ENCODE data around the gene PLCL2.

PLCL2 gene

GRCh38 chr3:16940769-16941700, 56.3 kb downstream of the PLCL2 start:
- no peak overlapping the region for H3K4me2 ChIP-seq
- H3K4me3 ChIP-seq (IDR thresholded peaks at IDR 0.05; ENCODE audit: insufficient read depth, low read depth, low read length), result no peak overlapping the region

DNA sequence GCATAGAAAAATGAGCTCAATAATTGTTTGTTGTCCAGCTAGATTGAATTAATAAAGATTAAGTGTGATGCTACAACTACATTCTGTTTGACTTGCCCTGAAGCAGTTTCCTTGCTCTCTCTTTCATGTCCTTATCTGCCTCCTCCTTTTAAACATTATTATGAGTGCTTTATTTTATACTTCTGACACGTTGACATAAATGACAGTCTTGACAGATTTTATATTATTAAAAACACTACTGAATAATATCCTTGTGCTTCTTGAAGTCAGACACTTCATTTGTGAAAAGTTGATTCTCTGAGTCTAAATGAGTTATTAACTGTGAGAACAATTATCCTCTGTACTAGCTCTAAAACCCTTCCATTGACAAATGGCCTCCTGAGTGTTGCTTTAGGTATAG, 58.2 kb downstream of the PLCL2 start:
- H3K79me2 ChIP-seq (ENCODE audit: insufficient read depth, low read depth), result no peaks in the 10 kb centered on the region; the same call in 1 of the 2 replicates
- no peak overlapping the region for H3K9ac ChIP-seq
- no peaks in the 10 kb centered on the region for H3K4me1 ChIP-seq (ENCODE audit: low read depth, poor library complexity, severe bottlenecking)
- no peak overlapping the region for H3K4me3 ChIP-seq (IDR thresholded peaks at IDR 0.05; ENCODE audit: insufficient read depth, low read depth, low read length)
- H3K36me3 ChIP-seq (ENCODE audit: insufficient read depth), result no peaks in the 10 kb centered on the region
- no peaks in the 10 kb centered on the region for H4K20me1 ChIP-seq (ENCODE audit: insufficient read depth)
- H3K27ac ChIP-seq, result no peak overlapping the region
- H3K27me3 ChIP-seq (ENCODE audit: insufficient read depth, low read depth), result no peaks in the 10 kb centered on the region
- H2AFZ ChIP-seq (ENCODE audit: low read depth), result no peak overlapping the region
- H3K4me2 ChIP-seq, result no peak overlapping the region
- TF ChIP-seq, protein P1, sequence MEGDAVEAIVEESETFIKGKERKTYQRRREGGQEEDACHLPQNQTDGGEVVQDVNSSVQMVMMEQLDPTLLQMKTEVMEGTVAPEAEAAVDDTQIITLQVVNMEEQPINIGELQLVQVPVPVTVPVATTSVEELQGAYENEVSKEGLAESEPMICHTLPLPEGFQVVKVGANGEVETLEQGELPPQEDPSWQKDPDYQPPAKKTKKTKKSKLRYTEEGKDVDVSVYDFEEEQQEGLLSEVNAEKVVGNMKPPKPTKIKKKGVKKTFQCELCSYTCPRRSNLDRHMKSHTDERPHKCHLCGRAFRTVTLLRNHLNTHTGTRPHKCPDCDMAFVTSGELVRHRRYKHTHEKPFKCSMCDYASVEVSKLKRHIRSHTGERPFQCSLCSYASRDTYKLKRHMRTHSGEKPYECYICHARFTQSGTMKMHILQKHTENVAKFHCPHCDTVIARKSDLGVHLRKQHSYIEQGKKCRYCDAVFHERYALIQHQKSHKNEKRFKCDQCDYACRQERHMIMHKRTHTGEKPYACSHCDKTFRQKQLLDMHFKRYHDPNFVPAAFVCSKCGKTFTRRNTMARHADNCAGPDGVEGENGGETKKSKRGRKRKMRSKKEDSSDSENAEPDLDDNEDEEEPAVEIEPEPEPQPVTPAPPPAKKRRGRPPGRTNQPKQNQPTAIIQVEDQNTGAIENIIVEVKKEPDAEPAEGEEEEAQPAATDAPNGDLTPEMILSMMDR (conservative IDR thresholded peaks at IDR 0.05; ENCODE audit: low read depth, low read length), result no peak

More at GRCh38 chr3:16940769-16941700, 56.3 kb downstream of the PLCL2 start:
- Histone ChIP-seq H3K79me2 (ENCODE audit: insufficient read depth, low read depth) (peaks cover 11% of the 10 kb centered on the region; the same call in 1 of the 2 replicates), H3K36me3 (ENCODE audit: insufficient read depth) (no peaks in the 10 kb centered on the region), H3K9ac (no peak overlapping the region), H2AFZ (ENCODE audit: low read depth) (no peak overlapping the region), H4K20me1 (ENCODE audit: insufficient read depth) (no peaks in the 10 kb centered on the region), H3K4me1 (ENCODE audit: low read depth, poor library complexity, severe bottlenecking) (peaks cover 6% of the 10 kb centered on the region), H3K27me3 (ENCODE audit: insufficient read depth, low read depth) (no peaks in the 10 kb centered on the region), H3K27ac (no peak overlapping the region)
- TF ChIP-seq, protein P1 (conservative IDR thresholded peaks at IDR 0.05; ENCODE audit: low read depth, low read length), result no peak

DNA sequence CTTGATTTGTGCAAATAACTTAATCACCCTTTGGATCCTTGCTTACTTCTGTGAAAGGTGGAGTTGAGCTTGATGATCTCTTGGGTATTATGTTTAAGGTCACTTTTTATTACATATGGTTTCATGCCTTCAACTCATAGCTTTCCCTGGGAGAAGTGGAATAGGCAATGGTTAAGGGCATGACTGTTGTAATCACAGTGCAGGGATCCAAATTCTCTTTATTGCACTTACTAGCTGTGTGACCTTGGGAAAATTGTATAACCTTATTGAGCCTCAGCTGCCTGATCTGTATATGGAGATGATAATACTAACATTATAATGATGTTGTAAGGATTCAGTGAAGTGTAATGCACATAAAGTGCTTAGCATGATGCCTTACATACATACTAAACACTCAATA, 59.1 kb downstream of the PLCL2 start:
- no peak overlapping the region for H3K9ac ChIP-seq
- no peaks in the 10 kb centered on the region for H4K20me1 ChIP-seq (ENCODE audit: insufficient read depth)
- H3K27ac ChIP-seq, result no peak overlapping the region
- TF ChIP-seq, protein P1 (conservative IDR thresholded peaks at IDR 0.05; ENCODE audit: low read depth, low read length), result no peak
- H3K27me3 ChIP-seq (ENCODE audit: insufficient read depth, low read depth), result no peaks in the 10 kb centered on the region
- no peaks in the 10 kb centered on the region for H3K4me1 ChIP-seq (ENCODE audit: low read depth, poor library complexity, severe bottlenecking)
- no peaks in the 10 kb centered on the region; the same call in 1 of the 2 replicates for H3K79me2 ChIP-seq (ENCODE audit: insufficient read depth, low read depth)
- H3K4me3 ChIP-seq (IDR thresholded peaks at IDR 0.05; ENCODE audit: insufficient read depth, low read depth, low read length), result no peak overlapping the region
- no peak overlapping the region for H2AFZ ChIP-seq (ENCODE audit: low read depth)
- no peak overlapping the region for H3K4me2 ChIP-seq
- H3K36me3 ChIP-seq (ENCODE audit: insufficient read depth), result no peaks in the 10 kb centered on the region

- H3K4me3 ChIP-seq (IDR thresholded peaks at IDR 0.05; ENCODE audit: insufficient read depth, low read depth, low read length), result no peak overlapping the region
- no peaks in the 10 kb centered on the region; the same call in 1 of the 2 replicates for H3K79me2 ChIP-seq (ENCODE audit: insufficient read depth, low read depth)
- TF ChIP-seq, protein P1 (conservative IDR thresholded peaks at IDR 0.05; ENCODE audit: low read depth, low read length), result no peak
- no peak overlapping the region for H3K4me2 ChIP-seq
- H3K9ac ChIP-seq, result no peak overlapping the region
- no peak overlapping the region for H3K27ac ChIP-seq
- no peaks in the 10 kb centered on the region for H3K27me3 ChIP-seq (ENCODE audit: insufficient read depth, low read depth)
- no peaks in the 10 kb centered on the region for H3K4me1 ChIP-seq (ENCODE audit: low read depth, poor library complexity, severe bottlenecking)
- H2AFZ ChIP-seq (ENCODE audit: low read depth), result no peak overlapping the region
- no peaks in the 10 kb centered on the region for H3K36me3 ChIP-seq (ENCODE audit: insufficient read depth)
- no peaks in the 10 kb centered on the region for H4K20me1 ChIP-seq (ENCODE audit: insufficient read depth)
Measured at GRCh38 chr3:16944356-16944755, 59.6 kb downstream of the PLCL2 start.
